Vagina (tissue), 2 donors: ENCODE data around the gene PRDM16. TPM values are rescaled to one million over a fixed set of nuclear protein-coding genes. Genes with fewer than 3 reads are reported as not detected.

Source experiments
- DNase-seq, 2 donors: peaks; one replicate each; pipeline ENCODE4 v3.0.0-alpha.2; 2017; ENCODE audit errors: extremely low spot score in 2 of 2
- H3K27ac ChIP-seq: fragments of 200-600 bp; sonication (generic); one replicate; pipeline ENCODE4 v1.5.1; 2019
- H3K27me3 ChIP-seq: fragments of 200-600 bp; sonication (generic); one replicate; pipeline ENCODE4 v1.5.1; 2019
- H3K36me3 ChIP-seq, 2 donors: fragments of 200-600 bp; sonication (generic); one replicate each; pipeline ENCODE4 v1.5.1; 2017 to 2019
- H3K4me1 ChIP-seq: fragments of 200-600 bp; sonication (generic); one replicate; pipeline ENCODE4 v1.5.1; 2019
- H3K4me3 ChIP-seq, 2 donors: fragments of 200-600 bp; sonication (generic); 1 replicate in 1 of 2; 2 replicates in 1 of 2; pipeline ENCODE4 v1.5.1; 2016 to 2019
- H3K9me3 ChIP-seq: fragments of 200-600 bp; sonication (generic); one replicate; pipeline ENCODE4 v1.5.1; 2019
- CTCF ChIP-seq, 3 experiments: fragments of 450-650 bp in 2 of 3; fragments of 200-600 bp in 1 of 3; sonication (generic) in 1 of 3; IDR thresholded peaks; one replicate each; pipeline ENCODE4 v1.5.1; 2017 to 2019; ENCODE audit warnings: antibody characterized with exemption in 3 of 3, mild to moderate bottlenecking in 2 of 3, moderate library complexity in 2 of 3
- POLR2A ChIP-seq, 2 donors: fragments of 450-650 bp; IDR thresholded peaks; one replicate each; pipeline ENCODE4 v1.6.1; 2017; ENCODE audit warnings: antibody characterized with exemption in 2 of 2, mild to moderate bottlenecking in 2 of 2, moderate library complexity in 2 of 2
- POLR2AphosphoS5 ChIP-seq, 2 donors: sonication (generic); formaldehyde crosslinking; IDR thresholded peaks; one replicate each; pipeline ENCODE4 v1.9.0; 2017; ENCODE audit warnings: antibody characterized with exemption in 2 of 2, mild to moderate bottlenecking in 2 of 2, low read depth in 1 of 2; ENCODE audit not compliant: insufficient read depth in 1 of 2
- intact Hi-C: fragments of 100-400 bp; cut with DNase I; formaldehyde crosslinking; loops from one replicate; pipeline ENCODE4 v1.15.1; 2023
- total RNA-seq: library from RNA; depleted of rRNA; stranded (reverse); fragments of >200 nt; gene quantifications from one replicate; pipeline ENCODE4 v1.2.3, GENCODE V29; 2016

PRDM16 gene
- total RNA-seq, 1 donor from 2014 or later = 3.9 TPM

- Histone ChIP-seq H3K27ac (no peak overlapping the region), H3K36me3 (no peaks in the 10 kb centered on the region), H3K9me3 (no peaks in the 10 kb centered on the region), H3K4me3 (no peak overlapping the region), H3K27me3 (no peaks in the 10 kb centered on the region), H3K4me1 (no peaks in the 10 kb centered on the region)
- intact Hi-C loops = loop anchor here (5.0 kb wide), 1 partner anchor 998 kb away; no protein-coding TSS in a partner anchor
- no peak for DNase-seq
- no peak for TF ChIP-seq POLR2AphosphoS5 (IDR thresholded peaks at IDR 0.05; ENCODE audit: insufficient read depth in 1 of 2, low read depth in 1 of 2)
- TF ChIP-seq POLR2A (IDR thresholded peaks at IDR 0.05) = no peak
- TF ChIP-seq CTCF (IDR thresholded peaks at IDR 0.05) = no peak
These were observed 346.5 kb downstream of the PRDM16 start for GRCh38 chr1:3415260-3416090.

- DNase-seq = no peak
- no peaks in the 10 kb centered on the region for H3K4me1 ChIP-seq
- H3K4me3 ChIP-seq = no peak overlapping the region
- intact Hi-C loops = loop anchor here (5.0 kb wide), 1 partner anchor 1000 kb away; no protein-coding TSS in a partner anchor
- TF ChIP-seq POLR2AphosphoS5 (IDR thresholded peaks at IDR 0.05; ENCODE audit: insufficient read depth in 1 of 2, low read depth in 1 of 2) (no peak), CTCF (IDR thresholded peaks at IDR 0.05) (no peak), POLR2A (IDR thresholded peaks at IDR 0.05) (no peak)
- H3K27me3 ChIP-seq = no peaks in the 10 kb centered on the region
- H3K36me3 ChIP-seq = no peaks in the 10 kb centered on the region
- no peak overlapping the region for H3K27ac ChIP-seq
- no peaks in the 10 kb centered on the region for H3K9me3 ChIP-seq
These were observed 348.2 kb downstream of the PRDM16 start for GRCh38 chr1:3417082-3417739.

- no peak overlapping the region for H3K27ac ChIP-seq
- DNase-seq = no peak
- TF ChIP-seq POLR2AphosphoS5 (IDR thresholded peaks at IDR 0.05; ENCODE audit: insufficient read depth in 1 of 2, low read depth in 1 of 2) = no peak
- TF ChIP-seq CTCF (IDR thresholded peaks at IDR 0.05) = no peak
- TF ChIP-seq POLR2A (IDR thresholded peaks at IDR 0.05) = no peak
- H3K4me1 ChIP-seq = no peaks in the 10 kb centered on the region
- no peak overlapping the region for H3K4me3 ChIP-seq
- no peaks in the 10 kb centered on the region for H3K27me3 ChIP-seq
- no peaks in the 10 kb centered on the region for H3K36me3 ChIP-seq
- H3K9me3 ChIP-seq = no peaks in the 10 kb centered on the region
- intact Hi-C loops = loop anchor here (5.0 kb wide), 1 partner anchor 1001 kb away; no protein-coding TSS in a partner anchor
These were observed 348.9 kb downstream of the PRDM16 start for GRCh38 chr1:3417934-3418333.

- no peaks in the 10 kb centered on the region for H3K36me3 ChIP-seq
- no peak for DNase-seq
- no peak overlapping the region for H3K27ac ChIP-seq
- H3K4me1 ChIP-seq = no peaks in the 10 kb centered on the region
- no peaks in the 10 kb centered on the region for H3K27me3 ChIP-seq
- no peak overlapping the region for H3K4me3 ChIP-seq
- intact Hi-C loops = loop anchor here (5.0 kb wide), 1 partner anchor 1001 kb away; no protein-coding TSS in a partner anchor
- H3K9me3 ChIP-seq = no peaks in the 10 kb centered on the region
- TF ChIP-seq POLR2A (IDR thresholded peaks at IDR 0.05) = no peak
- TF ChIP-seq CTCF (IDR thresholded peaks at IDR 0.05) = no peak
- TF ChIP-seq POLR2AphosphoS5 (IDR thresholded peaks at IDR 0.05; ENCODE audit: insufficient read depth in 1 of 2, low read depth in 1 of 2) = no peak
These were observed 349.6 kb downstream of the PRDM16 start for GRCh38 chr1:3418600-3418999.
